Suprapubic skin (tissue), 4 donors: ENCODE measurements around the gene TBC1D28.
"Not testable (repeated sequence)": the region's sequence is repeated elsewhere in the genome, so short reads cannot be mapped to it uniquely, and the experiment has no call there.

ENCODE experiments used
- EP300 ChIP-seq: sonication (generic); formaldehyde crosslinking; IDR thresholded peaks from one replicate; pipeline ENCODE4 v1.6.1; 2017; ENCODE audit warnings: antibody characterized with exemption
- POLR2A ChIP-seq, 2 donors: fragments of 450-650 bp; IDR thresholded peaks; one replicate each; pipeline ENCODE4 v1.6.1; 2017; ENCODE audit warnings: antibody characterized with exemption in 2 of 2, mild to moderate bottlenecking in 2 of 2, moderate library complexity in 2 of 2
- POLR2AphosphoS5 ChIP-seq, 3 donors: sonication (generic); formaldehyde crosslinking; IDR thresholded peaks; one replicate each; pipeline ENCODE4 v1.6.1; 2017; ENCODE audit warnings: antibody characterized with exemption in 3 of 3
- TF ChIP-seq, protein P1 (sequence below), 2 donors: fragments of 200-600 bp in 1 of 2; fragments of 450-650 bp in 1 of 2; sonication (generic) in 1 of 2; IDR thresholded peaks; one replicate each; pipeline ENCODE4 v1.5.1; 2016 to 2019; ENCODE audit warnings: antibody characterized with exemption in 2 of 2, mild to moderate bottlenecking in 1 of 2, moderate library complexity in 1 of 2

- TF ChIP-seq, protein P1, sequence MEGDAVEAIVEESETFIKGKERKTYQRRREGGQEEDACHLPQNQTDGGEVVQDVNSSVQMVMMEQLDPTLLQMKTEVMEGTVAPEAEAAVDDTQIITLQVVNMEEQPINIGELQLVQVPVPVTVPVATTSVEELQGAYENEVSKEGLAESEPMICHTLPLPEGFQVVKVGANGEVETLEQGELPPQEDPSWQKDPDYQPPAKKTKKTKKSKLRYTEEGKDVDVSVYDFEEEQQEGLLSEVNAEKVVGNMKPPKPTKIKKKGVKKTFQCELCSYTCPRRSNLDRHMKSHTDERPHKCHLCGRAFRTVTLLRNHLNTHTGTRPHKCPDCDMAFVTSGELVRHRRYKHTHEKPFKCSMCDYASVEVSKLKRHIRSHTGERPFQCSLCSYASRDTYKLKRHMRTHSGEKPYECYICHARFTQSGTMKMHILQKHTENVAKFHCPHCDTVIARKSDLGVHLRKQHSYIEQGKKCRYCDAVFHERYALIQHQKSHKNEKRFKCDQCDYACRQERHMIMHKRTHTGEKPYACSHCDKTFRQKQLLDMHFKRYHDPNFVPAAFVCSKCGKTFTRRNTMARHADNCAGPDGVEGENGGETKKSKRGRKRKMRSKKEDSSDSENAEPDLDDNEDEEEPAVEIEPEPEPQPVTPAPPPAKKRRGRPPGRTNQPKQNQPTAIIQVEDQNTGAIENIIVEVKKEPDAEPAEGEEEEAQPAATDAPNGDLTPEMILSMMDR (IDR thresholded peaks at IDR 0.05) = not testable (repeated sequence)
- TF ChIP-seq POLR2A (IDR thresholded peaks at IDR 0.05); POLR2AphosphoS5 (IDR thresholded peaks at IDR 0.05); EP300: not testable (repeated sequence)
Observed at GRCh38 chr17:18624862-18625501, 19.2 kb downstream of the TBC1D28 start.
